Astrocyte (in vitro differentiated cells and primary cell): ENCODE data around the gene ITPR2. TPM values are rescaled to one million over a fixed set of nuclear protein-coding genes. Genes with fewer than 3 reads are reported as not detected.

Experiments used
- DNase-seq: peaks from one replicate; pipeline ENCODE4 v3.0.0-alpha.2; 2010; ENCODE audit warnings: low read depth
- FAIRE-seq: peaks from 2 replicates; lab custom pipeline; 2011; peaks lifted over from hg19 to GRCh38; lab: Jason Lieb, UNC
- H2AFZ ChIP-seq: 2 replicates; pipeline ENCODE4 v1.6.0; 2012; ENCODE audit warnings: low read depth, low read length, inconsistent platforms
- H3K27ac ChIP-seq: 2 replicates; pipeline ENCODE4 v1.5.1; 2011; ENCODE audit warnings: low read depth, low read length, inconsistent platforms
- H3K27me3 ChIP-seq: 2 replicates; pipeline ENCODE4 v1.6.0; 2011; ENCODE audit warnings: low read length, inconsistent platforms; ENCODE audit not compliant: insufficient read depth
- H3K36me3 ChIP-seq: 2 replicates; pipeline ENCODE4 v1.5.1; 2011; ENCODE audit warnings: low read length, inconsistent platforms; ENCODE audit not compliant: insufficient read depth
- H3K4me1 ChIP-seq: 2 replicates; pipeline ENCODE4 v1.5.1; 2011; ENCODE audit warnings: low read length, inconsistent platforms; ENCODE audit not compliant: insufficient read depth
- H3K4me2 ChIP-seq: 2 replicates; pipeline ENCODE4 v1.6.0; 2012; ENCODE audit warnings: low read length, inconsistent platforms
- H3K4me3 ChIP-seq: 2 replicates; pipeline ENCODE4 v1.5.1; 2011; ENCODE audit warnings: low read depth, mild to moderate bottlenecking, low read length, inconsistent platforms; ENCODE audit not compliant: insufficient read depth
- H3K79me2 ChIP-seq: 2 replicates; pipeline ENCODE4 v1.6.0; 2012; ENCODE audit warnings: mild to moderate bottlenecking, low read length, inconsistent platforms; ENCODE audit not compliant: insufficient read depth
- H3K9ac ChIP-seq: 2 replicates; pipeline ENCODE4 v1.6.0; 2012; ENCODE audit warnings: mild to moderate bottlenecking, low read length, inconsistent platforms
- H3K9me3 ChIP-seq: 2 replicates; pipeline ENCODE4 v1.5.1; 2012; ENCODE audit warnings: low read depth, mild to moderate bottlenecking, low read length, inconsistent platforms; ENCODE audit not compliant: insufficient read depth
- H4K20me1 ChIP-seq: 2 replicates; pipeline ENCODE4 v1.6.0; 2012; ENCODE audit warnings: low read length, inconsistent platforms; ENCODE audit not compliant: insufficient read depth
- H3K27ac Mint-ChIP-seq: one replicate; pipeline ENCODE4 v1.8.0; 2021; ENCODE audit warnings: mild to moderate bottlenecking, mixed read lengths; ENCODE audit not compliant: unreplicated experiment
- H3K27me3 Mint-ChIP-seq: one replicate; pipeline ENCODE4 v1.8.0; 2021; ENCODE audit warnings: low read depth, mixed read lengths; ENCODE audit not compliant: unreplicated experiment
- H3K36me3 Mint-ChIP-seq: one replicate; pipeline ENCODE4 v1.8.0; 2021; ENCODE audit warnings: low read depth, mixed read lengths; ENCODE audit not compliant: unreplicated experiment
- H3K4me1 Mint-ChIP-seq: one replicate; pipeline ENCODE4 v1.8.0; 2021; ENCODE audit warnings: low read depth, mixed read lengths; ENCODE audit not compliant: unreplicated experiment
- H3K4me3 Mint-ChIP-seq: one replicate; pipeline ENCODE4 v1.8.0; 2021; ENCODE audit warnings: mild to moderate bottlenecking, moderate library complexity, mixed read lengths; ENCODE audit not compliant: unreplicated experiment
- H3K9me3 Mint-ChIP-seq: one replicate; pipeline ENCODE4 v1.8.0; 2021; ENCODE audit warnings: mild to moderate bottlenecking, mixed read lengths; ENCODE audit not compliant: unreplicated experiment
- EZH2 ChIP-seq: IDR thresholded peaks from 2 replicates; pipeline ENCODE4 v1.6.1; 2012; ENCODE audit warnings: mild to moderate bottlenecking, low read length, inconsistent platforms; ENCODE audit not compliant: insufficient read depth
- total RNA-seq: library from RNA; stranded (reverse); gene quantifications from 2 replicates; pipeline ENCODE4 v1.2.1, GENCODE V29; 2021
- TF ChIP-seq, protein P1 (sequence below): IDR thresholded peaks from 2 replicates; pipeline ENCODE4 v1.5.1; 2011; ENCODE audit warnings: low read depth, mild to moderate bottlenecking, inconsistent platforms, low read length, moderate library complexity; ENCODE audit not compliant: insufficient read depth

ITPR2 gene
- total RNA-seq, 1 donor from 2014 or later: 24.4 TPM

DNA sequence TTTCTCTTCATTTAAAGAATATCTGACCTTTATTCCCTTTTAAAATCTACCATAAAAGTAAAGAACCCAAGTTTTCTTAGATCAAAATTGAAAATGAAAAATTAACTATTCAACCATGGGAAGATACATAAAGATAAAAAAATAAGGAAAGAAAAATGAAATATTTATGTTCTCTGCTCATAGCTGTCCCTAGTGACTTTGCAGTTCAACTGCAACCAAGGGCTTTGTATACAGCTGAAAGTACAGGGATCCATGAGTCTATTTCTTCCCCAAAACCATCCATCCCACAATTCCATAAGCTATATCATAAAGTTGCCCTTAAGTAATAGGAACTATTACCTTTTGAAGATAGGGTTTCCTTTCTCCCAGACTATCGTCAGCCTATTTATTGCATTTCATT is 113.1 kb downstream of the ITPR2 start:
- H3K9ac ChIP-seq: no peak overlapping the region
- no peak for FAIRE-seq
- no peaks in the 10 kb centered on the region for H3K36me3 ChIP-seq
- H3K27me3 ChIP-seq: no peaks in the 10 kb centered on the region
- no peak overlapping the region for H3K27ac ChIP-seq
- H3K9me3 Mint-ChIP-seq: no peaks in the 10 kb centered on the region
- H3K4me2 ChIP-seq: no peak overlapping the region
- no peaks in the 10 kb centered on the region for H3K9me3 ChIP-seq
- DNase-seq: no peak
- H3K4me1 Mint-ChIP-seq: peaks cover 18% of the 10 kb centered on the region
- no peak overlapping the region for H3K4me3 ChIP-seq
- no peak overlapping the region for H3K4me3 Mint-ChIP-seq
- H3K36me3 Mint-ChIP-seq: peaks cover under 1% of the 10 kb centered on the region
- H3K27ac Mint-ChIP-seq: no peak overlapping the region
- H3K4me1 ChIP-seq: peaks cover 9% of the 10 kb centered on the region
- no peaks in the 10 kb centered on the region for H3K27me3 Mint-ChIP-seq
- H2AFZ ChIP-seq: no peak overlapping the region
- TF ChIP-seq, protein P1, sequence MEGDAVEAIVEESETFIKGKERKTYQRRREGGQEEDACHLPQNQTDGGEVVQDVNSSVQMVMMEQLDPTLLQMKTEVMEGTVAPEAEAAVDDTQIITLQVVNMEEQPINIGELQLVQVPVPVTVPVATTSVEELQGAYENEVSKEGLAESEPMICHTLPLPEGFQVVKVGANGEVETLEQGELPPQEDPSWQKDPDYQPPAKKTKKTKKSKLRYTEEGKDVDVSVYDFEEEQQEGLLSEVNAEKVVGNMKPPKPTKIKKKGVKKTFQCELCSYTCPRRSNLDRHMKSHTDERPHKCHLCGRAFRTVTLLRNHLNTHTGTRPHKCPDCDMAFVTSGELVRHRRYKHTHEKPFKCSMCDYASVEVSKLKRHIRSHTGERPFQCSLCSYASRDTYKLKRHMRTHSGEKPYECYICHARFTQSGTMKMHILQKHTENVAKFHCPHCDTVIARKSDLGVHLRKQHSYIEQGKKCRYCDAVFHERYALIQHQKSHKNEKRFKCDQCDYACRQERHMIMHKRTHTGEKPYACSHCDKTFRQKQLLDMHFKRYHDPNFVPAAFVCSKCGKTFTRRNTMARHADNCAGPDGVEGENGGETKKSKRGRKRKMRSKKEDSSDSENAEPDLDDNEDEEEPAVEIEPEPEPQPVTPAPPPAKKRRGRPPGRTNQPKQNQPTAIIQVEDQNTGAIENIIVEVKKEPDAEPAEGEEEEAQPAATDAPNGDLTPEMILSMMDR: peak; percentile 25
- TF ChIP-seq EZH2: no peak
- H4K20me1 ChIP-seq: no peaks in the 10 kb centered on the region
- no peaks in the 10 kb centered on the region for H3K79me2 ChIP-seq

DNA sequence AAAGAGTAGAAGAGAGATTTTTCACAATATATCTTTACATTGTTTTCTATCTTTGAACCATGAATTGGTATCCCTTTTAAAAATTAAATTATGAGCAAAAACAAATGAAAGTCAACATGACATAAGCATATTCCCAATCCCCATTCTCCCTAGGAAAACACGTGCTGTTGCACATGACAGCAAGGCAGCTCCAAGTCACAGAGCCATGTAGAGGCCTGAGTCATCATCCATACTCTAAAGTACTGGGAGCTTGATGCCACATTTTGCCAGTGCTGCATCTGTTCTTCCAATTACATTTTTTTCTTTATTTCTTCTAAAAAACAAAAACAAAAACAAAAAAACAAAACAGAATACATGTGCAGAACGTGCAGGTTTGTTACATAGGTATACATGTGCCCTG is 115.2 kb downstream of the ITPR2 start:
- H3K27me3 Mint-ChIP-seq: no peaks in the 10 kb centered on the region
- no peak for TF ChIP-seq EZH2
- TF ChIP-seq, protein P1: no peak
- Histone ChIP-seq H3K27me3 (no peaks in the 10 kb centered on the region), H3K4me1 (no peaks in the 10 kb centered on the region), H3K4me2 (no peak overlapping the region), H3K4me3 (no peak overlapping the region), H3K79me2 (no peaks in the 10 kb centered on the region), H3K9me3 (no peaks in the 10 kb centered on the region), H3K27ac (no peak overlapping the region), H3K9ac (no peak overlapping the region), H3K36me3 (no peaks in the 10 kb centered on the region), H2AFZ (no peak overlapping the region), H4K20me1 (no peaks in the 10 kb centered on the region)
- peaks cover 5% of the 10 kb centered on the region for H3K36me3 Mint-ChIP-seq
- no peaks in the 10 kb centered on the region for H3K4me1 Mint-ChIP-seq
- no peak overlapping the region for H3K4me3 Mint-ChIP-seq
- H3K9me3 Mint-ChIP-seq: no peaks in the 10 kb centered on the region
- DNase-seq (no peak), FAIRE-seq (no peak)
- no peak overlapping the region for H3K27ac Mint-ChIP-seq

DNA sequence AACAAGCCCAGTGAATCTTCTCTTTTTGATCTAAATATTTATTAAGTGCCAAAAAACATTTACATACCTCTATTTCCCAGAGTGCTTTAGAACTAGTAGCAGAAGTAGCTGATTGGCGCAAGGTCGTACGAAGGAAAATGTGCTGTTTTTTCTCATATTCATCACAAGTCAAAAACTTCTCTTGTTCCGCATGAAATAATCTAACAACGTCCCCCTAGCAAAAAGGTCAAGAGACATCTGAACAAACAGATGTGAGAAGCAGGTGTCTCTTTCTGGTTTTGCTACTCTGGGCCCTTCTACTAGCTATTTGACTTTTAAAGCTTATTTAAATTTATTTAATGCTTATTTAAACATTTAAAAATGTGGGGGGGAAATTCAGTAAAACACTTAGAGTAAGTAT is 117.8 kb downstream of the ITPR2 start:
- DNase-seq (no peak), FAIRE-seq (no peak)
- Mint-ChIP-seq H3K36me3 (peaks cover 5% of the 10 kb centered on the region), H3K9me3 (no peaks in the 10 kb centered on the region), H3K4me3 (no peak overlapping the region), H3K27ac (no peak overlapping the region), H3K27me3 (no peaks in the 10 kb centered on the region), H3K4me1 (no peaks in the 10 kb centered on the region)
- Histone ChIP-seq H3K9me3 (no peaks in the 10 kb centered on the region), H3K27ac (no peak overlapping the region), H3K4me3 (no peak overlapping the region), H2AFZ (no peak overlapping the region), H3K4me2 (no peak overlapping the region), H3K9ac (no peak overlapping the region), H4K20me1 (no peaks in the 10 kb centered on the region), H3K4me1 (no peaks in the 10 kb centered on the region), H3K36me3 (no peaks in the 10 kb centered on the region), H3K79me2 (no peaks in the 10 kb centered on the region), H3K27me3 (no peaks in the 10 kb centered on the region)
- no peak for TF ChIP-seq EZH2
- TF ChIP-seq, protein P1: no peak
